Measurements from ENCODE around the gene HOXC4. TPM values are rescaled to one million over a fixed set of nuclear protein-coding genes. Genes with fewer than 3 reads are reported as not detected.

Gene HOXC4
- polyA plus RNA-seq, 3 donors: not detected

GRCh38 chr12:54056110-54056509 is 2.5 kb downstream of the HOXC4 start:
- no peak for DNase-seq
- Mint-ChIP-seq H3K27me3 (ENCODE audit: low read depth in 3 of 3) (peaks cover 95 to 99% (median 97%) of the 10 kb centered on the region in 3 donors), H3K36me3 (peaks cover 0 to 8% of the 10 kb centered on the region in 2 donors), H3K9me3 (peaks cover 0 to 31% (median 12%) of the 10 kb centered on the region in 7 donors), H3K4me1 (peaks cover 17% of the 10 kb centered on the region), H3K27ac (no peak overlapping the region), H3K4me3 (peak overlapping the region in 1 of 2 donors; percentile 47)
- no peak overlapping the region for H3K4me2 ChIP-seq (replicated peaks; ENCODE audit: extremely low read depth, low read length, poor library complexity, severe bottlenecking)
- H2AFZ ChIP-seq (ENCODE audit: insufficient read depth, low read depth, low read length, poor library complexity, severe bottlenecking): no peak overlapping the region
- H3K27me3 ChIP-seq (ENCODE audit: control insufficient read depth in 2 of 2, insufficient read depth in 2 of 2, low read length in 2 of 2): peaks cover 95 to 99% of the 10 kb centered on the region in 2 donors
- no peaks in the 10 kb centered on the region for H3K79me2 ChIP-seq (ENCODE audit: insufficient read depth, low read length)
- peaks cover 3 to 28% of the 10 kb centered on the region in 2 donors for H3K9me3 ChIP-seq (replicated peaks in 1 of 2; ENCODE audit: control insufficient read depth in 1 of 2, insufficient read depth in 1 of 2, low read length in 2 of 2)
- intact Hi-C loops (cut with micrococcal nuclease): no loop called here
- H4K20me1 ChIP-seq (ENCODE audit: insufficient read depth, low read length): no peaks in the 10 kb centered on the region
- H3K4me3 ChIP-seq (replicated peaks in 1 of 3; ENCODE audit: low read depth in 2 of 3, low read length in 3 of 3): no peak overlapping the region
- no peak overlapping the region for H3K27ac ChIP-seq (ENCODE audit: low read depth in 1 of 2, low read length in 2 of 2)
- H3K9ac ChIP-seq (ENCODE audit: insufficient read depth, low read length, poor library complexity, severe bottlenecking): no peak overlapping the region
- no peaks in the 10 kb centered on the region for H3K36me3 ChIP-seq (replicated peaks in 1 of 2; ENCODE audit: control insufficient read depth in 1 of 2, insufficient read depth in 2 of 2, low read length in 2 of 2)
- TF ChIP-seq, protein P1, sequence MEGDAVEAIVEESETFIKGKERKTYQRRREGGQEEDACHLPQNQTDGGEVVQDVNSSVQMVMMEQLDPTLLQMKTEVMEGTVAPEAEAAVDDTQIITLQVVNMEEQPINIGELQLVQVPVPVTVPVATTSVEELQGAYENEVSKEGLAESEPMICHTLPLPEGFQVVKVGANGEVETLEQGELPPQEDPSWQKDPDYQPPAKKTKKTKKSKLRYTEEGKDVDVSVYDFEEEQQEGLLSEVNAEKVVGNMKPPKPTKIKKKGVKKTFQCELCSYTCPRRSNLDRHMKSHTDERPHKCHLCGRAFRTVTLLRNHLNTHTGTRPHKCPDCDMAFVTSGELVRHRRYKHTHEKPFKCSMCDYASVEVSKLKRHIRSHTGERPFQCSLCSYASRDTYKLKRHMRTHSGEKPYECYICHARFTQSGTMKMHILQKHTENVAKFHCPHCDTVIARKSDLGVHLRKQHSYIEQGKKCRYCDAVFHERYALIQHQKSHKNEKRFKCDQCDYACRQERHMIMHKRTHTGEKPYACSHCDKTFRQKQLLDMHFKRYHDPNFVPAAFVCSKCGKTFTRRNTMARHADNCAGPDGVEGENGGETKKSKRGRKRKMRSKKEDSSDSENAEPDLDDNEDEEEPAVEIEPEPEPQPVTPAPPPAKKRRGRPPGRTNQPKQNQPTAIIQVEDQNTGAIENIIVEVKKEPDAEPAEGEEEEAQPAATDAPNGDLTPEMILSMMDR (IDR thresholded peaks at IDR 0.05): no peak
- H3K4me1 ChIP-seq (ENCODE audit: control insufficient read depth in 1 of 2, insufficient read depth in 2 of 2, low read length in 2 of 2): peaks cover 4 to 8% of the 10 kb centered on the region in 2 donors

GRCh38 chr12:54058128-54058768 is 4.6 kb downstream of the HOXC4 start:
- intact Hi-C loops (cut with micrococcal nuclease): no loop called here

More at GRCh38 chr12:54058128-54058768, 4.6 kb downstream of the HOXC4 start:
- Histone ChIP-seq H3K27ac (ENCODE audit: low read depth in 1 of 2, low read length in 2 of 2) (no peak overlapping the region), H3K9me3 (replicated peaks in 1 of 2; ENCODE audit: control insufficient read depth in 1 of 2, insufficient read depth in 1 of 2, low read length in 2 of 2) (peaks cover 0 to 11% of the 10 kb centered on the region in 2 donors), H3K9ac (ENCODE audit: insufficient read depth, low read length, poor library complexity, severe bottlenecking) (no peak overlapping the region), H3K4me1 (ENCODE audit: control insufficient read depth in 1 of 2, insufficient read depth in 2 of 2, low read length in 2 of 2) (peaks cover 2 to 4% of the 10 kb centered on the region in 2 donors), H3K4me2 (replicated peaks; ENCODE audit: extremely low read depth, low read length, poor library complexity, severe bottlenecking) (no peak overlapping the region), H3K79me2 (ENCODE audit: insufficient read depth, low read length) (no peaks in the 10 kb centered on the region), H3K27me3 (ENCODE audit: control insufficient read depth in 2 of 2, insufficient read depth in 2 of 2, low read length in 2 of 2) (peaks cover 94 to 99% of the 10 kb centered on the region in 2 donors), H2AFZ (ENCODE audit: insufficient read depth, low read depth, low read length, poor library complexity, severe bottlenecking) (no peak overlapping the region), H4K20me1 (ENCODE audit: insufficient read depth, low read length) (no peaks in the 10 kb centered on the region), H3K36me3 (replicated peaks in 1 of 2; ENCODE audit: control insufficient read depth in 1 of 2, insufficient read depth in 2 of 2, low read length in 2 of 2) (no peaks in the 10 kb centered on the region), H3K4me3 (replicated peaks in 1 of 3; ENCODE audit: low read depth in 2 of 3, low read length in 3 of 3) (no peak overlapping the region)
- H3K36me3 Mint-ChIP-seq: peaks cover 0 to 6% of the 10 kb centered on the region in 2 donors
- WGBS (ENCODE audit: insufficient coverage): 89% methylated on average over 8 of the region's 14 CpGs
- peaks cover 95 to 99% (median 95%) of the 10 kb centered on the region in 3 donors for H3K27me3 Mint-ChIP-seq (ENCODE audit: low read depth in 3 of 3)
- TF ChIP-seq, protein P1 (IDR thresholded peaks at IDR 0.05): no peak
- peak overlapping the region in 1 of 2 donors; percentile 56 for H3K4me3 Mint-ChIP-seq
- peaks cover 8% of the 10 kb centered on the region for H3K4me1 Mint-ChIP-seq
- H3K27ac Mint-ChIP-seq: no peak overlapping the region
- peaks cover 0 to 17% (median 8%) of the 10 kb centered on the region in 7 donors for H3K9me3 Mint-ChIP-seq
- DNase-seq: no peak

Data from CD14-positive monocyte (primary cell).